ENCODE results near the gene DYNLL1.

- TF ChIP-seq POLR2A (IDR thresholded peaks at IDR 0.05), result no peak
- TF ChIP-seq CTCF (IDR thresholded peaks at IDR 0.05), result no peak
- TF ChIP-seq POLR2AphosphoS5 (IDR thresholded peaks at IDR 0.05), result no peak
Measured at GRCh38 chr12:120488057-120488640, 7.8 kb upstream of the DYNLL1 start.
